HG03095 (cell line): ENCODE results near the gene RIT2.

ENCODE experiments used
- ATAC-seq: cut with Tn5 transposase; IDR thresholded peaks from one replicate; pipeline ENCODE4 v1.9.1; 2021; ENCODE audit warnings: moderate library complexity; ENCODE audit not compliant: unreplicated experiment

RIT2 gene

GRCh38 chr18:42707080-42707479 lies 408.4 kb downstream of the RIT2 start:
- ATAC-seq: no peak

- ATAC-seq: no peak
These were observed 408.9 kb downstream of the RIT2 start for GRCh38 chr18:42706618-42707017.

DNA sequence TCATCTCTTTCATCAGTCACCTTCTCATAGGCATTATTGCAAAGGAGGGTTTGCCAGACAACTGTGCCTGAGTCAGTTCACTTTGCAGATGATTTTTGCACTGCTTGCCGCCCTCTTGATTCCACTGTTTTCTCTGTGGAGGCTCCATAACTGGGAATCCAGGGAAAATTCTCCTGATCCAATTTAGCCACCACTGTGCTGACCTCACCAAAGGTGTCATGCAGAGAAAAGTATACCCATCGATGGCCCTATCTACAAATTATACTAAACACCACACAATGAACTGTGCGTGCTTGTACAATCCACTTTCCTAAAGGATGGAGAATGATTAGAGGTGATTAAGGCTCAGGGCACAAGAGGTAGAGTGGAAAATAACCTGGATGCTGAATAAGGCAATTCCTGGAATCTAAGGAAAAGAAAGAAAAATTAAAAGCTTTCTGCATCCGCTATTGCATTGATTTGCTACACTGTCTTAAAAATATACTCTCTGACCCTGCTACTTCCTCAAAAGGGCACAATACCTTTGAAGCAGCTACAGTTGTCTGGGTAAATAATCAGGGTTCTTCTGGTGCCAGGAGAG lies 409.4 kb downstream of the RIT2 start:
- no peak for ATAC-seq
